ENCODE data around the gene MYL7. TPM values are rescaled to one million over a fixed set of nuclear protein-coding genes. Genes with fewer than 3 reads are reported as not detected.
"Not testable (repeated sequence)": the region's sequence is repeated elsewhere in the genome, so short reads cannot be mapped to it uniquely, and the experiment has no call there.

MYL7 gene
- total RNA-seq, 1 donor from 2014 or later = 2,493 TPM

DNA sequence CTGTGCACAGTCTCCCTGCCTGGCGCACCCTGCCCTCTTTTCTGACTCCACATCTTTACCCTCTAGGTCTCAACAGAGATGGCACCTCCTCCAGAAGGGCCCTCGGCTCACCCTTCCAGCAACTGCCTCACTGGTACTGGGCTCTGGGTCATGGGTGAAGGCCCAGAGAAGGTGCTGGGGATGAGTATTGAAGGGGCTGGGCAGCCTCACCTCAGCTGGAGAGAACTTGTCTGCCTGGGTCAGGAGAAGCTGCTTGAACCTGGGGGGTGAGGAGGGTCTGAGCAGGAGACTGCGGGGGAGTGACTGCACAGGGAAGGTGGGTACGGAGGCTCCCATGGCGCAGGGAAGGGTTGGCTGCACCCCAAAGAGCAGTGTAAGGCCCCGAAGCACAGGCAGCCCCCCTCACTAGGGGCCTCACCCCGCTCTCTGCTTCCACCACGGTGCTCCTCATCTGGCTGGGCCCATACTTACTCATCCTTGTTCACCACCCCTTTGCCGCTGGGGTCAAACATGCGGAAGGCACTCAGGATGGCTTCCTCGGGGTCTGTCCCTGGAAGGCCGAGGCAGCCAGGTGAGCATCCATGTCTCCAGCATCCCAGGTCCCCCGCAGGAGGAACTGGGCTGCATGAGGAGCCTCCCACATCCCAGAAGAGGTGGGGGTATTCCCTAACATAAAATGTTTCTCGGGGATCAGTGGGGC is 1.7 kb downstream of the MYL7 start:
- no peak for DNase-seq (ENCODE audit: low spot score)

DNA sequence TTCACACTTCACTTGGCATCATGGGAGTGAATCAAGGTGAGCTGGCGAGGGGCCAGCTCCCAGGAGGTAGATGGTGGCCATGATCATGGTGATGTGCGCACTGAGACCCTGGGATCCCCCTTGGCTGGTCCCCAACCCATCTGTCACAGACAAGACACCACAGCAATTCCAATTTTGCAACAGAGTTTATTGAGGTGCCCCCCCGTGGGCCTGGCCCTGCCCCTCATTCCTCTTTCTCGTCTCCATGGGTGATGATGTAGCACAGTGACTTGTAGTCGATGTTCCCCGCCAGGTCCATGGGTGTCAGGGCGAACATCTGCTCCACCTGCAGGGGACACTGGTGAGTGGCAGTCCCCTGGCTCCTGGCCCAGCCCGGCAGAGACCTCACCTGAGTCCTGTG is 2.4 kb downstream of the MYL7 start:
- intact Hi-C loops (cut with DNase I) = loop anchor here (10.0 kb wide), 1 partner anchor 186 kb away; the partner anchor contains the start of gene CAMK2B
- no peak for DNase-seq (ENCODE audit: low spot score)

More for the DNA sequence above, 1.7 kb downstream of the MYL7 start:
- intact Hi-C loops (cut with DNase I) = loop anchor here (10.0 kb wide), 1 partner anchor 185 kb away; the partner anchor contains the start of gene CAMK2B

DNA sequence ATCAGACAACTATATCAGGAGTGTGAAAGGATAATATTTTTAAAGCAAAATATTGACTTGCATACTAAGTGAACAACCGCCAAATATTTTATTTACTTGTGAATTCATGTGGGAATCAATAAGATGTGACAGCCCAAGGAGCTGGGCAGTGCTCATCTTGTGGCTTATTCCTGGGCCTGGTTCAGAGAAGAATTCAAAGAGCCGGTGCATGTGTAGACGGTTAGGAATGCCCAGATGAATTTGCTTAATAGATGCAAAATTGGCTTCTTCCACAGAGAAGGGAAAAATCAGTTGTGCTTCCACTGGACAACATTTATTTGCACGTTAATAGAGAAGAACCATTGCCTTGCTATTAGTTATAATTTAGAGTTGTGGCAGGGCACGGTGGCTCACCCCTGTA is 4.4 kb downstream of the MYL7 start:
- no peak for DNase-seq (ENCODE audit: low spot score)
- intact Hi-C loops (cut with DNase I) = loop anchor here (10.0 kb wide), 1 partner anchor 188 kb away; the partner anchor contains the start of gene CAMK2B

DNA sequence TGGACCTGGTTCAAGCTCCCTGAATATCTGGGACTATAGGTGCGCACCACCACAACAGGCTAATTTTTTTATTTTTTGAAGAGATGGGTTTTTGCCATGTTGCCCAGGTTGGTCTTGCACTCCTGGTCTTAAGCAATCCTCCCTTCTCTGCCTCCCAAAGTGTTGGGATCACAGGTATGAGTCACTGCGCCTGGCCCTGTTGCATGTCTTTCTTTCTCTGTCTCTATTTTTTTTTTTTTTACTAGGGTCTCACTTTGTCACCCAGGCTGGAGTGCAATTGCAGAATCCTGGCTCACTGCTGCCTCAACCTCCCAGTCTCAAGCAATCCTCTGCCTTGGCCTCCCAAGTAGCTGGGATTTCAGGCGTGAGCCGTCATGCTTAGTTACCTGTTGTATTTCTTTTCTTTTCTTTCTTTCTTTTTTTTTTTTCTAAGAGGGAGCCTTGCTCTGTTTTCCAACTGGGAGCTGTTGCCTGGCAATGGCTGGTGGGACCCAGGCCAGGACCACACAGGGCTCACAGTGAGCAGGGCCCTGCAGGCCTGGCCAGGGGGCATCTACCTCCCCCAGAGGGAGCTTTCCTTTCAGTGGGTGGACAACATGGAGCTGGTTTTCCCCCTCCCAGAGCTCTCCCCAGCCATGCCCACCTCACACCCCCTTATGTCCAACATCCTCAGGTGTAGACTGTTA is 6.0 kb downstream of the MYL7 start:
- intact Hi-C loops (cut with DNase I) = loop anchor here (5.0 to 10.0 kb wide), 2 partner anchors 62 to 190 kb away; partner anchors contain the start of gene CAMK2B
- no peak for DNase-seq (ENCODE audit: low spot score)

DNA sequence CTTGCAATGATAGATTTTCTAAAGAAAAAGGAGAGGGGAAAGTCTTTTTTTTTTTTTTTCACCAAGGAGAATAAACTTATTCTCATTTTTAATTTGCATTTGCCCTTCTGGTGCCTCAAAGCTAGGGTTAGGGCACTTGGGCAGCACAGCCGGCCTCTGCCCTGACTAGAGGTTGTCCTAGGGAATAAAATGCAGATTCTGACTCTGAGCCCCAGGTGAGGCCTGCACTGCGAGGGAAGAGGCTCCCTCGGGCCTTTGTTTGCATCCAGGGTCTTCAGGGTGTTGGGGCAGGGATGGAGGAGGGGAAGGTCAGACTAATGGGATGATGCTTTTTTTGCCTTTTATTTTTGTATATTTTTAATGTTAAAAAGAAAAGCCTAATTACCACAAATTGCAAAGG is 7.8 kb downstream of the MYL7 start:
- no peak for DNase-seq (ENCODE audit: low spot score)

DNA sequence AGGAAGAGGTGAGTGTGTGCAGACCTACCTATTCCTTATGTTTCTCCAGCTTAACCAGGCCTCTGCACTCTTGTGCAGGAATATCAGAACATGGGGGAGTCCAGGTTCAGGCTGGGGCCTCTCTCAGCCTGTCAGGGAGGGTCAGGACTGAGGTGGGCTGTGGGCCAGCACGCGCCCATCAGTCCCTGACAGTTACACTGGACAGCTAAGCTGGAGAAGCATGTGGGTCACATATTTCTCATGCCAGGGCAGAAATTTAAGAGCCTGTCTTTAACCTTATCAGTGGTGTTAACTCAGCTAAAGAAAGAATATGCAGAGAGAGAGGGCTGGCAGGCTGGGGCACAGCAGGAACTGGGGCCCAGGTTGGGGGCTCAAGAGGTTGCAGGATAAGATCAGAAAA is 9.1 kb downstream of the MYL7 start:
- intact Hi-C loops (cut with DNase I) = loop anchor here (5.0 to 10.0 kb wide), 2 partner anchors 65 to 193 kb away; partner anchors contain the start of gene CAMK2B

More for the DNA sequence above, 7.8 kb downstream of the MYL7 start:
- intact Hi-C loops (cut with DNase I) = loop anchor here (5.0 to 10.0 kb wide), 2 partner anchors 64 to 192 kb away; partner anchors contain the start of gene CAMK2B

DNA sequence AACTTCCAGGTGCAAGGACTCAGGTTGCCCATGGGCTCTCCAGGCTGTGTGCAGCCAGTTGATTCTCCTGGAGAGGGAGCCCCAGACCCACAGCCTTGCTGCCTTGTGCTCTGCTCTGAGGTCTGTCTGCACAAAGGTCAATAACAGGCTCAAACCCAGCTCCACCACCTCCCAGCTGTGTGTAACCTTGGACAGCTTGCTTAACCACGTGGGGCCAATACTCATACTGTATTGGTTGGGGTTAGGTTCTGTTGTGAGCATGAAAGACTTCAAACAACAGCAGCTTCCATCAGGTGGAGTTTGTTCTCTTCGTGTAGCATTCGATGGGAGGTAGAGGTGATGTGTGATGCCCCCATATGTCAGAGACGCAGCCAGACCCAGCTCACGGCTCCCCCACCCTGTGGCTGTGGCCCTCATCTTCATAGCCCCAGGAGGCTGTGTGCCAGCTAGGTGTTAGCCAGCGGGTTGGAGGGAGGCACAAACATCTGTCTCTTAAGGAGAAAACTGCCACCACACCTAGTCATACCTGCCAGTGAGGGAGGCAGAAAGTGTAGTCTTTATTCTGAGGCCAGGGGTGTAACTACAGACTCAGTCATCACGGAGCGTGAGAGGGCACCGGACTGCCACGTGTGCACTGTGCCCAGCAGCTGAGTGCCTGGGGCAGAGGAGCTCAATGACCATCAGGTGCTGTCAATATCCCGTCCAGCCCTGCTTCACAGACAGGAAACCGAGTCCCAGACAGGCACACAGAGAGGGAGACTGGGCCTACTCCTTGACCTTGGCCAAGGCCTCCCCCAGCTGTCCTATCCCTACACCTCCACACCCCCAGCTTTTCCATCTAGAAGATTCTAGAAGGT is 9.7 kb downstream of the MYL7 start:
- intact Hi-C loops (cut with DNase I) = loop anchor here (5.0 to 10.0 kb wide), 2 partner anchors 66 to 193 kb away; partner anchors contain the start of gene CAMK2B
- no peak for DNase-seq (ENCODE audit: low spot score)

More for the DNA sequence above, 9.1 kb downstream of the MYL7 start:
- DNase-seq (ENCODE audit: low spot score) = no peak

DNA sequence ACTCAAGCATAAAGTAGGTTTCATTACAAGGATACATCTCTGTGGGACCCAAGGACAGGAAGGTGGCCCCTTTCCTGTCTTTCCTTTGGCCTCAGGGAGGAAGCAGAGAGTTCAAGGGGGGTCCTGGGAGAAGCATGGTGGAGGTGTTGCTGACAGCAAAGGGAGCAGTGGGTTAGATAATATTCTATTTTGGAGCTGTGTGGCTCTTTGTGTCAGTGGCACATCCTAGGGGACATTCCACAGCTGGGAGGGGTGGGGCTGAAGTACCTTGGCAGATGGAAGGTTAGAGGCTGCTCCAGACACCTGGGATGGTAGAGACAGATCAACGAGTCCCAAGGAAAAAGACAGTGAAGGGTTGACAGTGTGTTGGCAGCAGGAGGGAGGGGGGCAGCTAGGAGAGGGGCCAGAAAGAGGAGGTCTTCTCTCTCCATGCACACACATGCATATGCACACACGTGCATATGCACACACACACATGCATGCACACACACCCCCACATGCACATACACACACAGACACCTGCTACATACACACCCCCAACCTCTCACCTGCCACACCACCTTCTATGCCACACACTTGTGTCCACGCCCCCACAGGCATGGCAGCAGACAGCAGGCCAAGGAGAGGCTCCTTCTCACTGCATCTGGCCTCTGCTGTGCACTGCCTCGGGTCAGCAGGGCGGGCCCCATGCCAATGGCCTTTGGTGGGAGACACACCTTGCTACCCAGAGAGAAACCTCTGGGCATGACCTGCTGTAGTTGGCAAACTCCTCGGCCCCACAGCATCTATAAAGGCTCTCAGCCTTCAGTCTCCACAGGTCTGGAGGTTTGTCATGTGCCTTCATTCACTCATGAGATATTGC is 12.2 kb downstream of the MYL7 start:
- intact Hi-C loops (cut with DNase I) = no loop called here

DNA sequence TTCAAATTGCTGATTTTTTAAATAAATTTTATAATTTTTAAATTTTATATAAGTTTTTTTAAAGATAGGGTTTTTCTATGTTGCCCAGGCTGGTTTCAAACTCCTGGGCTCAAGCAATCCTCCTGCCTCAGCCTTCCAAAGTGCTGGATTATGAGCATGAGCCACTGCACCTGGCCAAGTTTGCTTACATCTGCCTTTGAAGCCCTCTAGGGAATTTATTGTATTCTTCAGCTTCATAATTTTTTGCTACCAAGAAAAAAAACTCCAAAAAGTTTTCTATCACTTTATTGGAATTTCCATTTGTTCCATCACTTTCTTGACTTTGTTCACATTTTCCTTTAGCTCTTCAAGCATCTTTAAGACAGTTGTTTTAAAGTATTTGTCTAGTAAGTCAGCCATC is 14.0 kb downstream of the MYL7 start:
- intact Hi-C loops (cut with DNase I) = no loop called here

More for the DNA sequence above, 12.2 kb downstream of the MYL7 start:
- no peak for DNase-seq (ENCODE audit: low spot score)

DNA sequence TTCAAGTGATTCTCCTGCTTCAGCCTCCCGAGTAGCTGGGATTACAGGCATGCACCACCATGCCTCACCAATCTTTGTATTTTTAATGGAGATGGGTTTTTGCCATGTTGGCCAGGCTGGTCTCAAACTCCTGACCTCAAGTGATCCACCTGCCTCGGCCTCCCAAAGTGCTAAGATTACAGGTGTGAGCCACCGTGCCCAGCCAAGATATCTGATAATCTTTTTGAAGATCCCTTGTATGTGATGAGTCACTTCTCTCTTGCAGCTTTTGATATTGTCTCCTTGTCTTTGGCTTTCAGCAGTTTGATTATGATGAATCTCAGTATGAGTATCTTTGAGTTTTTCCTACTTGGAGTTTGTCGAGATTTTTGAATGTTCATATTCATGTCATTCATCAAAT is 14.6 kb downstream of the MYL7 start:
- intact Hi-C loops (cut with DNase I); DNase-seq (ENCODE audit: low spot score): not testable (repeated sequence)

More for the DNA sequence above, 14.0 kb downstream of the MYL7 start:
- no peak for DNase-seq (ENCODE audit: low spot score)

DNA sequence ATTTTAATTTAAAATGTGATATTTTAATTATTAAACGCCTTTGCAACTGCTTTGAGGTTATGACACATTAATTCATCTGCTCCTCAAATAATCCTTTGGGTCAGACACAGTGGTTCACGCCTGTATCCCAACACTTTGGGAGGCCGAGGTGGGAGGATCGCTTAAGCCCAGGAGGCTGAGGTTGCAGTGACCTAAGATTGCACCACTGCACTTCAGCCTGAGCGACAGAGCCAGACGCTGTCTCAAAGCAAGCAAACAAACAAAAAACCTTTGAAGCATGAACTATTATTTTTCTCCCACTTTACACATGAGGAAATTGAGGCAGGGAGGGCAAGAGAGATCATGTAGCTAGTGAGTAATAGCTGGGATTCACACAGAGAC is 16.3 kb downstream of the MYL7 start:
- intact Hi-C loops (cut with DNase I) = loop anchor here (5.0 kb wide), 1 partner anchor 77 kb away; the partner anchor contains the start of gene YKT6
- no peak for DNase-seq (ENCODE audit: low spot score)

DNA sequence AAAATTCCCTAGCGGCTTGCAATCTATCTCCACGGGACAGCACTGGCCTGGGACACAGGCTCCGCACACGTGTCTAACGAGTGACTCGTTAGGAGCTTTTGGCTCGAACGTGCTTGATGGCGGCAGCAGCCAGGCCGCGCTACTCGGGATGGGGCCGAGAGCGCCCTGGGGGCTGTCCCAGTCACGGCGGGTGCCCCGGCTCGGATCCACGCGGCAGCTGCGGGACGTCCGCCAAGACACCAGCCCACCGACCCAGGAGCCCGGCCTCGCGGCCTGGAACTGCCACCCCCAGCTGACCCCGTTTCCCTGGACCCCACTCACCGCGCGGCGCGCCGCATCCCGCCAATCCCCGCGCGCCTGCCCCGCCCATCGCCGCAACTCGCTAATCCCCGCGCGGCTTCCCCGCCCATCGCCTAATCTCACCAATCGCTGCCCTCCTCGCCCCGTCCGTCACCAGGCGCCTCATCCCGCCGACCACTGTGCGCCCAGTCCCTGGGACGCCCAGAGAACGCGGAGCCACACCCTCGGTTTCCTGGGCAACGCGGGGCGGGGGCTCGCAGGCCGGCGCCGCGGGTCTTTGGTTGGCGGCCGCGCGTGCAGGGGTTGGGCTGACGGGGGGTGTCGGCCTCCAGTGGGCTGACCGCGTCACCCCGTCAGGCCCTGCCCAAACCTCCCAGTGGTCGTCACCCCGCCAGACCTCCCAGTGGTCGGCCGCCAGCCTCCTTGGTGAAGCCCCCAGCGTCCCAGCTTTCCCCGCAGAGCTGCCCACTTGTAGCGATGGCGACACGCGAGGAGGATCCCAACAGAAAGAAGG is 17.7 kb downstream of the MYL7 start, which contains the start of gene POLD2:
Gene POLD2 (minus strand): TSS at position 359 of the 814 bp plus-strand sequence. CDS start 1,495 bp downstream, outside the sequence.
- DNase-seq (ENCODE audit: low spot score) = peak; percentile 99
- intact Hi-C loops (cut with DNase I) = loop anchor here (2.0 to 5.0 kb wide), 2 partner anchors 47 to 79 kb away; partner anchors contain the start of gene YKT6

DNA sequence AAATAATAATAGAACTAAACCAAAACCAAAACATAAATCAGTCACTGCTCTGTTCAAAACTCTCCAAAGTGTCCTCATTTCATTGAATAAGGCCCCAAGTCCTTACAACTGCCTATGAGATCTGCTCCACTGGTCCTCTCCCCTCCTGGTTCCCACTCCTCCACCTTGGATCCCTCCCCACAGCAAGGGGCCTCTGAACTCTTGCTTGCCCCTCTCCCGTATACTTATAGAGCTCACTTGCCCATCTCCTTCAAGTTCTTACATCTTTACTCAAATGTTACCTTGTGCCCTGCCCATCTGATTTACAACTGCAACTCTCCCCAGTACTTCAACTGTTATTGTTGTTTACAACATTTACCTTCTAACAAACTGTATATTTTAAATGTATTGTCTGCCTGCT is 18.6 kb downstream of the MYL7 start:
- intact Hi-C loops (cut with DNase I) = loop anchor here (2.0 to 5.0 kb wide), 2 partner anchors 46 to 80 kb away; partner anchors contain the start of gene YKT6
- no peak for DNase-seq (ENCODE audit: low spot score)

DNA sequence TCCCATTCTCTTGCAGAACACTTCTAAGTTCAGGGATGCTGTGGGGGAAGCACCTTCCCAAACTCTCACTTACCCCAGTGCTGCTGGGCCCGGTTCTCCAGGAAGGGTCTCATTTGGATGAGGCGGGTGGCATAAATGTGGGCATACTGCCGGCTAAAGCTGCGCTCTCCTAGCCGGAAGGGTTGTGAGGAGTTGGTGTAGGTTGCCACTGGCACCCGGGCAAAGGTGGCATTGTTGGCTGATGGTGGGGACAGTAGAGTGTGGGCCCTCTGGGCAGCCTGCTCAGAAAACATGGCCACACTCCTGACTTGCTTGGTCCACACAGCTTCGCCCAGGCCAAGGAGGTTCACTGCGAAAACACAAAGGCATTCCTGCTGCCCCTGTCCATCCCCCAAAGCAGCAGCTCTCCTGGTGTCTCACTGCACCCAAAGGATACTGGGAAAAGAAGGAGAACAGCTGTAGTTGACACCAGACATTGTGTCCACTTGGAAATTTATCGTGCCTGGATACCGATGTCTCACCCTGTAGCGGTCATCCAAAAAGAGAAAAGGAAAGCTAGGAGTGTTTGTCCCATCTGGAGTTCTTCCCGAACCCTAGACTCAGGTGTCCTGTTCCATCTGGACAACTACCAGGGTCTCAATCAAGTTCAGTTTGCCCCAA is 19.2 kb downstream of the MYL7 start:
- intact Hi-C loops (cut with DNase I) = loop anchor here (2.0 to 5.0 kb wide), 2 partner anchors 45 to 80 kb away; partner anchors contain the start of gene YKT6
- no peak for DNase-seq (ENCODE audit: low spot score)

DNA sequence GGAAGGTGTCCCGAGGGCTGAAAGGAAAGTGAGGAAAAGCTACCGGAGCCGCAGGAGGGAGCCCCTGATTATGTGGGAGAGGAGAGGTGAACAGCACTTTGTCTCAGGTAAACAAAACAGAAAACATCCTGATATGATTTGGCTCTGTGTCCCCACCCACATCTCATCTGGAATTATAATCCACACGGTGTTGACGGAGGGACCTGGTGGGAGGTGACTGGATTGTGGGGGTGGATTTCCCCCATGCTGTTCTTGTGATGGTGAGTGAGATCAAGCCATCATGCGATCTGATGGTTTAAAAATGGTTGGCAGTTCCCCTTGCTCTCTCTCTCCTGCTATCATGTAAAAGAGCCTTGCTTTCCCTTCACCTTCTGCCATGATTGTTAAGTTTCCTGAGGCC is 20.7 kb downstream of the MYL7 start:
- no peak for DNase-seq (ENCODE audit: low spot score)
- intact Hi-C loops (cut with DNase I) = loop anchor here (5.0 kb wide), 1 partner anchor 82 kb away; the partner anchor contains the start of gene YKT6

DNA sequence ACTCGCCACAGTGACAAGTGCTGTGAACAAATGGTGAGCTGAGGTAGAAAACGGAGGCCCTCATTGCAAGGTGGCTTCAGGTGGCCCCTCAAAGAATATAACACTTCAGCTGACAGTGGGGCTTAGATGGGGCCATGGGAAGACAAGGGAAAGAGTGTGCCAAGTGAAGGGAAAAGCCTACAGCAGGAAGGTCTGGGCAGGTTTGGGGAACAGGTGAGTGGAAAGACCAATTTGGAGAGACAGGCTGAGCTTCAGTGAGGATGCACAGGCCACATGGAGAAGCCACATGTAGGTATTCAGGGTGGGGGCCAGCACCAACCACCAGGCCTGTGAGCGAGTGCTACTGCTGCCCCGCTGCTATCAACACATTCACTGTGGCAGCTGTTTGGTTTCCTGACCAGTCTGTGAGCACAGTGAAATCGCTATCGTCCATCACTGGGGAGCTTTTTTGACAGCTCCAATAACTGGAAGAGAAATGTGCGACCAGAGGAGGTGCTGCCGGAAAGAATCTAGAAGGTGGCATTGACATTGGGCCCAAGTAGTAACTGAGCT is 21.2 kb downstream of the MYL7 start:
- intact Hi-C loops (cut with DNase I) = loop anchor here (5.0 kb wide), 1 partner anchor 82 kb away; the partner anchor contains the start of gene YKT6
- DNase-seq (ENCODE audit: low spot score) = no peak

All from cardiac septum (tissue), 1 donor.